ENCODE data around the gene FCRL3. TPM values are rescaled to one million over a fixed set of nuclear protein-coding genes. Genes with fewer than 3 reads are reported as not detected.

The FCRL3 gene
- total and polyA plus RNA-seq, 2 of the 4 experiments (the other 2 are of a cell fraction): not detected

DNA sequence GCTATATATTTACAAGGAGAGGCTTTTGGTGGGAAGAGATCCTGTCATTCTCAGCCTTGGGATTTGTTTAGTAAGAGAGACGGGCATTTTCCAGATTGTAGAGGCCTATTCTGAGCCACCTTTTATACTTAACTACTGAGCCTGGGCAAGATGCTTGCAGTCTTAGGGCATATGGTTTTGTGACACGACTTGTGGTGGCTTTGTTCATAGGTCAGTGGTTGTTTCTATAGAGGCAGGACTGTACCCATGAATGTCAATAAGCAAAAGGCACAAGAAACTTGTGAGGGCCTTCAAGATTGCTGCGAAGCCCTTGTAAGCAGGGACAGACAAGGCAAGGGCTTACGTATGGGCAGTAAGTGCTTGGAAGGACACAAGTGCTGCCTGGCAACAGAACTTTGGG, 3.4 kb upstream of the FCRL3 start:
- Histone ChIP-seq H3K4me1 (ENCODE audit: control insufficient read depth, insufficient read depth, low read length) (no peaks in the 10 kb centered on the region), H3K9ac (ENCODE audit: low read depth, low read length) (no peak overlapping the region), H3K79me1 (ENCODE audit: low read depth in 1 of 2, low read length in 2 of 2) (no peaks in the 10 kb centered on the region), H3K9me3 (ENCODE audit: control insufficient read depth, insufficient read depth, low read length) (no peaks in the 10 kb centered on the region), H2AFZ (replicated peaks; ENCODE audit: low read length, poor library complexity) (no peak overlapping the region), H2BK20ac (ENCODE audit: low read depth, low read length) (no peak overlapping the region), H3K18ac (ENCODE audit: low read depth, low read length) (no peak overlapping the region), H2BK120ac (ENCODE audit: low read depth, low read length) (no peak overlapping the region), H3K14ac (replicated peaks; ENCODE audit: low read depth, low read length) (no peak overlapping the region), H3K4me3 (ENCODE audit: insufficient read depth, low read depth, low read length) (no peak overlapping the region), H4K20me1 (ENCODE audit: insufficient read depth, low read length) (no peaks in the 10 kb centered on the region), H3K4me2 (ENCODE audit: low read depth, low read length) (no peak overlapping the region), H3K9me1 (ENCODE audit: insufficient read depth, low read length) (no peaks in the 10 kb centered on the region), H4K8ac (ENCODE audit: low read depth in 2 of 2, low read length in 2 of 2) (no peak overlapping the region), H2BK15ac (ENCODE audit: low read depth, low read length) (no peak overlapping the region), H3K36me3 (ENCODE audit: control insufficient read depth, insufficient read depth, low read length) (no peaks in the 10 kb centered on the region), H3K56ac (ENCODE audit: extremely low read depth, insufficient read depth, low read length) (no peak overlapping the region), H3K27ac (ENCODE audit: insufficient read depth, low read length) (no peak overlapping the region), H2BK5ac (ENCODE audit: low read depth, low read length, poor library complexity, severe bottlenecking) (no peak overlapping the region), H4K5ac (ENCODE audit: low read depth, low read length) (no peak overlapping the region), H3K4ac (ENCODE audit: low read depth, low read length) (no peak overlapping the region), H3K27me3 (ENCODE audit: control insufficient read depth, insufficient read depth, low read length) (no peaks in the 10 kb centered on the region), H2AK9ac (replicated peaks; ENCODE audit: low read depth, low read length, poor library complexity) (no peak overlapping the region), H3K23ac (ENCODE audit: low read depth, low read length) (no peak overlapping the region), H4K91ac (ENCODE audit: insufficient read depth, low read depth, low read length) (no peak overlapping the region), H2AK5ac (ENCODE audit: low read depth, low read length) (no peak overlapping the region)
- BruUV-seq (replicated peaks): no TSS peak
- WGBS, 2 experiments (ENCODE audit: extremely low coverage in 2 of 2, insufficient read length in 1 of 2): 67% methylated on average over 1 of the region's 4 CpGs; no CpG with 5 or more reads in 1 of the 2 experiments
- TF ChIP-seq RAD21 (IDR thresholded peaks at IDR 0.05; ENCODE audit: low read length) (no peak), NFE2L2 (IDR thresholded peaks at IDR 0.05; ENCODE audit: low read depth, low read length) (no peak), BHLHE40 (IDR thresholded peaks at IDR 0.05; ENCODE audit: low read depth, low read length) (no peak), RFX5 (IDR thresholded peaks at IDR 0.05; ENCODE audit: low read depth, low read length) (no peak), RCOR1 (IDR thresholded peaks at IDR 0.05; ENCODE audit: insufficient replicate concordance, low read length) (no peak), SMC3 (IDR thresholded peaks at IDR 0.05; ENCODE audit: low read depth, low read length) (no peak)
- intact Hi-C loops (cut with micrococcal nuclease): no loop called here
- no peak for DNase-seq
- in situ Hi-C loops (cut with MboI; ENCODE audit: low sequenced_read_pairs): no loop called here
- dilution Hi-C loops (cut with HindIII; ENCODE audit: low sequenced_read_pairs, unreplicated experiment): no loop called here
- no peak for ATAC-seq (ENCODE audit: low read depth)
- ChIA-PET CTCF (no interaction called here), POLR2A (ENCODE audit: unreplicated experiment) (no interaction called here)
